Activated CD8-positive, alpha-beta memory T cell treated with anti-CD3 and anti-CD28 coated beads for 48 hours (primary cell): ENCODE data around the gene DAP3.
"Not testable (repeated sequence)": the region's sequence is repeated elsewhere in the genome, so short reads cannot be mapped to it uniquely, and the experiment has no call there.

Experiments used
- DNase-seq, 3 experiments: peaks; one replicate each; pipeline ENCODE4 v3.0.0-alpha.2; 2020; ENCODE audit warnings: low read depth in 2 of 3, low spot score in 2 of 3

Gene DAP3

DNA sequence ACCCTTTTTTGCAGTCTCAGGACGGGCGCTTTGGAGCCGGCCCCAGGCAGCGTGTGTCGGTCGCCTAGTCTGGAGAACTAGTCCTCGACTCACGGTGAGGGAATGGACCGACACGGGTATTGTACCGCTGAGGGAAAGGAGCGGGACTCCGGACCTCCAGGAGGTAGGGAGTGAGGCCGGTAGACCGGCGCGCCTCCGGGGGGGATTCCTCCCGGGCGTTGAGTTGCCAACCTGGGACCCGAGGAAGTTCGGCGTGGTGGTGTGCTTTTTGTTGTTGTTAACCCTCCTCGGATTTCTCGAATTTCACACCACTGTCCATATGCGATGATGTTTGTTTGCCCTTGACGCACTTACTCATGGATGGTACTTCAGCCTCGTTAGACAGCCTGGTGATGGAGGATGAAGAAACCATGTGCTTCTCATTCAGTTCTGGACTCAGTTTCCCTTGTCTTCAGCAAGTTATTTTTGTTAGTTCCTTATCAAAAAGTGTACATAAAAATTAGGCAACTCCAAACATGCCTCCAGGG, at the start of gene DAP3:
DAP3 (plus strand) TSS at position 11 of the 527 bp plus-strand sequence. CDS start 20,689 bp downstream, outside the sequence.
- not testable (repeated sequence) for DNase-seq

DNA sequence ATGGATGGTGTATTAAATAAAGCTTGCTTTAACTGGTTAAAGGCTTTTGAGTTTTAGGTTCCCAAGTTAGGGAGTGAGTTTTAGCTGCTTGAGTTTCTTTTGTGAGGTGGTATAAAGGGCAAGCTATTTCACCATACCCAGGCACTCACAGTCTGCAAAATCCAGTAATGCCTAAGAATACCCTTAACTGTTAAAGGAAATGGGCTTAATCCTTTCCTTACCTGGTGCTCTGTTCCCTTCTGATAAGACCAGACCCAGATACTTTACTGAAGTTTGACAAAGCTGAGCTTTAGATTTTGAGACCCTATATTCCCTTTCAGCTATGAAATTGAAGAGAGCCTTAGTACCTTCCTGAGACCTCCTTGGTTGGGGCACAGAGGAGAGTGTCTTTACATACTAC, 48.5 kb upstream of the DAP3 start:
- no peak for DNase-seq

DNA sequence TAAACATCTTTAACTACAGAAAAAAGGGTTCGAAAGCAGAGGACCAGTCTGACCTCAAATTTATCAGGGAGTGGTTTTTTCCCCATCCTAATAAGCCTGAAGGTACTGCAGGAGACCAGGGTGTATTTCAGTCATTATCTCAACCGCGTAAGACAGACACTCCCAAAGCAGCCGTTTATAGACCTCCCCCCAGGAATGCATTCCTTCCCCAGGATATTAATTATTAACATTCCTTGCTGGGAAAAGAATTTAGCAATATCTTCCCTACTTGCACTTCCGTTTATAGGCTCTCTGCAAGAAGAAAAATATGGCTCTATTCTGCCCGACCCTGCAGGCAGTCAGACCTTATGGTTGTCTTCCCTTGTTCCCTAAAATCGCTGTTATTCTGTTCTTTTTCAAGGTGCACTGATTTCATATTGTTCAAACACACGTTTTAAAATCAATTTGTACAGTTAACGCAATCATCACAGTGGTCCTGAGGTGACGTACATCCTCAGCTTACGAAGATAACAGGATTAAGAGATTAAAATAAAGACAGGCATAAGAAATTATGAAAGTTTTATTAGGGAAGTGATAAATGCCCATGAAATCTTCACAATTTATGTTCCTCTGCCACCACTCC, 46.2 kb upstream of the DAP3 start:
- DNase-seq = not testable (repeated sequence)

DNA sequence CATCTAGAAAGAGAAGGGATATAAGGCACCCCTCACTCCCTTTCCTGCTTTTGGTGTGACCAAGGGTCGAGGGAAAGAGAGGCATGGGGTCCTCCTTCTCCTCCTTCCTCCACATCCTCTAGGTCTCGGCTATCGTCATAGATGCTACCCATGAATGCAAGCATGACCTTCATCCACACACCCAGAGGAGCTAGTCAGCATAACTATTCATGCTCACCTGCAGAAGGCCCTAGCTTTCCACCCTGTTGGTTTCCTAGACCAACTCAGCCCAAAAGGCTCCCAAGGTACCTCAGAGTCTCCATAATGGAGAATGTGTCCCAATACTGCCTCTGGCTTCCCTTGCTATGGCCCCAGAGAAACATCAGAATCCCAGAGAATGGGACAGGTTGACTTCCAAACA, 45.7 kb upstream of the DAP3 start:
- no peak for DNase-seq

DNA sequence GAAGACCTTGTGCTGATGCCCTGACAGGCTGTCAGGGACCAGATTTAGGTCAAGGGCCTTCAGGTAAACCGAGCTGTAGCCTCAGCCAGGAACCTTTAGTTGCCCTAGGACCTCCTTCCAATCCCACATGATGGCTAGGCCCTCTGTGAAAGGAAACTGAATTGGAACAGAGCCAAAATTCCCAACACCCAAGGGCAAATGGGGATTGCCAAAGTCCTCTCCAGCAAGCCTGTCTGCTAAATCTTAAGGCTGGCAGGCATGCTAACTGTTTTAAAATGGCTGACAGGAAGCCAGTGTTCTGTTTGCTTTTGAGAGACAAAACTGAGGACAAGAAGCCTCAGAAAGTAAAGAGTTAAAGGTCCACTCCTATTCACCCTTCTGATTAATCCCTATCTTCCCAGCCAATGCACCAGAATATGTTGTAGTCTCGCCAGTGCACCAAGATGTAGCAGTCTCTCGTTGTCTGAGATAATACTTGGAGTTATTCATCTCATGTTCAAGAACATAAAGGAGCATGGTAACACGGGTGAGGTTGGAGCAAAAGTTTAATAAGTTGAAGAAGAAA, 43.8 kb upstream of the DAP3 start:
- no peak for DNase-seq

DNA sequence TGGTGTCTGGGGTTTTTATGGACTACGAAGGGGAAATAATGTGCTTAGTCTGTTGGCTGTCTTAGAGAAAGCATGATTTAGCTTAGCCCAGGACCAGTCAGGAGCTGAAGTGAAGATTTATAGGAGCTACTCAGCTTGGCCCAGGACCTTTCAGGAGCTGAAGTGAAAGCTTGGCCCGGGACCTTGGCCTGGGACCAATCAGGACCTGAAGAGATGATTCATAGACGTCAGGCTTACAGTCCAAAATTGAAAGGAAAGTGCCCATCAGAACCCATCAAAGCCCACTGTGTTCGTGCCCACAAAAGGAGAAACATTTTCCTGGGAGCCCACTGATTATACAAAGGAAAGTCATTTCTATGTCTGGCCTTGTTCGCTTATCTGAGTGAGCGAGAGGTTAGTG, 43.2 kb upstream of the DAP3 start:
- no peak for DNase-seq

DNA sequence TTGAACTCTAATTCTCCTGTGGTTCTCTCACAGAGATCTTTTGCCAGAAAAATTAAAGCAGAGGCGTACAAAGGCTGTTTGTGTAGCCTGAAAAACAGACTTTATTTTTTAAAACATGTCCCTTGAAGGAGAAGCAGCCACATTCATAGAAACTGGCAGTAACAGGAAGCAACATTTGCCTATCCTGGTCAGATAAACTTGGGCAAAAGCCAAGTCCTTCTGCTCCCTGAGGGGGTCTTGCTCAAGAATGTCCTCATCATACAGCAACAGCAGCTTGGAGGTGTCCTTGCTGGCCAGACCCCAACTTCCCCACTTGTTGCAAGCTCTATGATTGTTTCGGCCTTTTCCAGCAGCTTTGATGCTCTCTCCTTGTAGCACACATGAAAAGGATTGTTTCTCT, 42.6 kb upstream of the DAP3 start:
- DNase-seq = no peak

DNA sequence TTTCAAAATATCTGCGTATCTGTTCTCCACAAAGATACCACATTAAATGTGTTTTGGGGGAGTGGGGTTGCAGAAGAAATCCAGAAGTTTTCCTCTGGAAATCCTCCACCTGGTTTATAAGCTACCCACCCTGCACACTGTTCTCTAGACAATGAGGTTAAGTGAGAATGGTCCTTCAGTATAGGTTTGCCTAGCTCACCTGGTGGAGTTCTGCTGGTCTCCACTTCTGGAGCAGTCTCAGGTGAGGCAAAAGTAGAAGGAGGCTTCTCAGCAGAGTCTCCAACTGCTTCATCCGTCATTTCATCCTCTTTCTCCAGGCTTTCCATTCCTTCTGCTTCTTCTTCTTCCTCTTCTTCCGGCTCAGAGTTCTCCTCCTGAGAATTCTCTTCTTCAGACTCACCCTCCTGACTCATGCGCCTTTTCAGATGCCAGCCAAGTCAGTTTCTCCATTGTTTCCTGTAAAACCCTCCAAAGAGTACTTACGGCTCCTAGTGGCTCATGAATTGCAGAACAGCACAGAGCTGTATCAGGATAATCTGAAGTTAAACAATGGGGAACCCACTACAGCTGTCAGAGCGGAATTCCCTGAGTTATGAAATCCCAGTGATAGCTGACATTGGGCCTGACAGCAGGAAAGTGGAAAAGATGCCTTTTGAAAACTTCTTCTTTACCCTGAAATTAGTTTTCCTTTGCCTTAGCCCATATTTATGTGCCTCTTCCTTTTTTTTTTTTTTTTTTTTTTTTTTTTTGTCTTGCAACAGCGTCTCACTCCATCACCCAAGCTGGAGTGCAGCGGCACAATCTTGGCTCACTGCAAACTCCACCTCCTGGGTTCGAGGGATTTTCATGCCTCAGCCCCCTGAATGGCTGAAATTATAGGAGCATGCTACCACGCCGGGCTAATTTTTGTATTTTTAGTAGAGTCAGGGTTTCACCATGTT, 40.4 kb upstream of the DAP3 start:
- DNase-seq = no peak

DNA sequence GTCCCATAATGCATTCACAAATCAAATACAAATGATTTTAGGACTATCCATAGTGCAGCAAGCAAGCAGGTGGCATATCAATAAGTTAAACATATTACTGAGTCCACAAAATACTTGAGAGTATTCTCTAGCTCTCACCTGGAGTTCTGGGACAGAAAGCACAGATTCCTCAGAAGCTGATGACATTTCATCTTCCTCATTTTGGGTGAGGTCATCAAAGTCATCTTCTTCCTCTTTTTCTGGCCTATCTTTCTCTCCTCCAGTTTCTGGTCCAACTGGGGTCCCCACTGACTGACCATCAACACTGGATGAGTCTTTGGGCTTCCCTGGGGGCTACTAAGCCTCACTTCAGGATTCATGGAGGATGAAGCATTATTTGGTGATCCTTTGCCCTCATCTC, 39.2 kb upstream of the DAP3 start:
- DNase-seq = no peak

DNA sequence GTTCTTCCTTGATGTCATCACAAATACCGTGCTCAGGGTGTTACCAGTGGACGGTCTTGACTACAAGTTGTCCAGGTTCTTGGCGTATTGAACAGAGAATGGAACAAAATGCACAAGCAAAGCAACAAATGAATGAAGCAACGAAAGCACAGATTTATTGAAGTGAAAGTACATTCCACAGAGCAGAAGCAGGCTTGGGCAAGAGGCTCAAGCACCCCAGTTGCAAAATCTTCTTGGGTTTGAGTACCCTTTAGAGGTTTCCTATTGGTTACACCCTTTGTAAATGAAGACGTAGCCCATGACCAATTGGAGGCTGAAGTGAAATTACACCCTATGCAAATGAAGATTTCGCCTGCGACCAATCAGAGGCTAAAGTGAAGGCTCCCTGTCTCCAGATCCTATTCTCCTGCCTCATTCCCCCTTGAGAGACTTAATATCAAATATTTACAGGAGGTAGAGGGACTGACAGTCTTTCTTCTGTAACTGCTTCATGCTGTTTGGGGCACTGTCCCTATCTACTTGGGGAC, 38.6 kb upstream of the DAP3 start:
- no peak for DNase-seq

DNA sequence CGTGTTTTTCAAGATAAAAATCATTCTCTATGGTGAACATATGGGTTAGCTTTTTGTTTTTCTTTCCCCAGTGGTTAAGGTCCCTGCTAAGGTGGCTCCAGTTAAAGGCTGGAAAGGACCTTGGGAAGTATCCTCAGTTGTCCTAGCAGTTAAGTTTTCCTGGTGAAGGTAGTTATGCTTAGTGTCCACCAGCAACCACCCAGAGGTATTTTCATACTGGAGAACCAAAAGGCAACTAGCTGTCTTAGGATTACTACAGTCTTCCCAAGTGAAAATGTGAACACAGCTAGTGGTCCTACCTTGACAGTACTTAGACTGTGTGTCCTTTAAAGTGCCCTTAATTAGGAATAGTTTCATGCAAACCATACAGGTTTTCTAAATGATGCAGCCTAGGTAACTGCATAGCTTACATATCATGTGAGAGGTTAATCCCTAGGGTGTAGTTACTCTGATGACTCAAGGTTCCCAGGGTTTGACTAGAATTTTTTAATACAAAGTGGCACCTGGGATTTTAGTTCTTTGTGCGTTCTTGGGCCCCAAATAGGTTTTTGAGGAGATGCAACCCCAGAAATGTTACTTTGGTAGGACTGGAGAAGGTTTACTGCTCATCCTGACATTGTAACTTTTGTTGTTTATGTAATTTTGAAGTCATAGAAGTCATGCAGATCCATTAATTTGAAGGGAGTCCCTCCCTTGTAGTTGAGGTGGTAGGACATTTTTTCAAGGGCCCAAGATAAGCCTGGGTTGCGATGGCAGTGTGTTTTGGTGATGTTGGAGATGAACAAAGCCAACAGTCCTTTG, 36.8 kb upstream of the DAP3 start:
- DNase-seq = no peak

DNA sequence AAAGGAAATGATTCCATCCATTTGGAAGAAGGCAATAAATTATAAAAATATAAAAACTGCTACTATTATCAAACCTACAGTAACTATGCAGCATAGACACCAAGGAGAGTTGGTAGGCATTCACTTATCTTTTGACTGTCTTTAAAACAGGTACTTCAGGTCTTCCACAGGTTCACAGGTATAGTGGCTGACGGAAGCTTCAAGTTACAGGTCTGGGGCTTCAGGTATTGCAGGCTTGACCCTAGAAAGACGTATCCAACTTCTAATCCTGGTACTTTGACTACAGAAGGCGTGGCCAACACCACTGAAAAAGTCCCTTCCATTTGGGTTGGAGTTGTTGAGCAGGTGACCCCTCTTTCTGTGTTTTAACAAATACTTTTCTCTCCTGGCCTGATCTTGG, 35.9 kb upstream of the DAP3 start:
- DNase-seq = no peak

DNA sequence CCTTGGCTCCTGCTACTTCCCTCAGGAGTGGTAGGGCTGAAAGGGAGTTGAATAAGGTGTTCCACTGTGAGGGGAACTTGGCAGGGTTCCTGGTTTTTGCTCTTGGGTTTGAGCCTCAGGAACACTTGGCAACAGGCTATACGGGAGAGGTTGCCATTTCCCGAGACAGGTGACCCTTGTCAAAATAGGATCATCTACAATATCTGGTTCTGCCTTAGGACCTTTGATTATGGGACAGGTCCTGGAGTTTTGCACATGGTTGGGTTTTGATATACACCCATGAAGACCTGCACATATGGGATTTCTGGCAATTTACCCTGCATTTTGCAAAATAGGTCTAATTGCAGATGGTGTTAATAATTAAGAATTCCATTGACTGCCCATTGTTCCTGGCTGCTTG, 31.4 kb upstream of the DAP3 start:
- no peak for DNase-seq

DNA sequence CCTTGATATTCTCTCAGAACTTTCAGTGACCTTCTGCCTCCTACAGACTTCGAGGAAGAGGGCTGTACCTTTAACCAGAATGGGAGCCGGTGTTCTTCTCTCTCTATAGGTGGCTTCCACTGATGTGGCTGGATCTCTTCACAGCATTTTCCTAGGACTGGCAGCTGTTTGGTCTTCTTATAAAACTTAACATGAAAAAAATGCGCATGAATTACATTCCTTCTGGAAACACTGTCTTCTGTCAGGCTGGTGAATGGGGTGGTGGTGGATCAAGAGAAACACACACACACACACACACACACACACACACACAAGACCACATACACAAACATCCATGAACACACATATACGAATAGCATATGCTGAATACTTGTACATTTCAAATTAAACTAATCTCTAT, 27.7 kb upstream of the DAP3 start:
- not testable (repeated sequence) for DNase-seq

DNA sequence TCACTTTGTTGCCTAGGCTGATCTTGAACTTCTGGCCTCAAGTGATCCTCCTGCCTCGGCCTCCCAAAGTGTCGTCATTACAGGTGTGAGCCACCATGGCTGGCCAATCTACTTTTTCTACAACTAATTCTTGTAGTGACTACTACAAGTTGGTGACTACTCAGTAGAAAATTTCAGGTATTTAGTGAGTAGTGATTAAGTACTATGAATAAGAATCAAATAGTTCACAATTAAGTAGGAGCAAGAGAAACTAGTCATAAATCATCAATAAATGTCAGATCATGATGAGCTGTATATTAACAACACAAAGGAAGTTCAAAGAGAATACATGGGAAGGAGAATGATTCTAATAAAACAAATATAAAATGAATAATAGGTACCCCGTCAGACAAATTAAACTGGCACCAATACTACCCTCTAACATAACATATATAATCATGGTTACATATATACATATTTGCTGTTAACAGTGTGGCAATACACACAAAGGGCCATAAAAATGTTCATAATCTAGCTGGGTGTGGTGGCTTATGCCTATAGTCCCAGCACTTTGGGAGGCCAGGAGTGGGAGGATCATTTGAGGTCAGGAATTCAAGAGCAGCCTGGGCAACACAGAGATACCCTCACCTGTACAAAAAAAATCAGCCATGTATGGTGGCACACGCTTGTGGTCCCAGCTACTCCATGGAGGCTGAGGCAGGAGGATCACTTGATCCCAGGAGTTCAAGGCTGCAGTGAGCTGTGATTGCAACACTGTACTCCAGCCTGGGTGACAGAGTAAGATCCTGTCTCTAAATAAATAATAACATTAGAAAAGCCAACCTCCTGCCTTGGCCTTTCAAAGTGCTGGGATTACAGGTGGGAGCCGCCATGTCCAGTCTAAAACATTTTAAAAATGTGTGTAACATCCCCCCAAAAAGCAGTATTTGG, 19.4 kb upstream of the DAP3 start:
- DNase-seq = no peak

DNA sequence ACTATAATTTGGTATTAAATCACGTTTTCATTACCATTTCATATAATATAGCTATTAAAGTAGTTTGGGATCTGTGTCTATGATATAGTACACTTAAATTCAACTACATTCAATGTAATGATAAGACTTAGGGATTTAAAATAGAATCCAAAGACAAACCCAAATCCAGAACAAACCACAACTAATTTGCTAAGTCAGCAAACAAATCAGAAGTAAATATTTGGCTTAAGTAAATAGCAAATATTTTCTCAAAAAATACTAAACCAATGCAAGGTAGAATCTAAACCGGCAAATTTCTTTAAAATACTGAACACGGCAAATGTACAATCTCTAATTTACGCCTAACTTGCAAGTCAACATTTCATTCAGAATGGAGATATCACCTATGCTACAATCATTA, 17.1 kb upstream of the DAP3 start:
- no peak for DNase-seq

DNA sequence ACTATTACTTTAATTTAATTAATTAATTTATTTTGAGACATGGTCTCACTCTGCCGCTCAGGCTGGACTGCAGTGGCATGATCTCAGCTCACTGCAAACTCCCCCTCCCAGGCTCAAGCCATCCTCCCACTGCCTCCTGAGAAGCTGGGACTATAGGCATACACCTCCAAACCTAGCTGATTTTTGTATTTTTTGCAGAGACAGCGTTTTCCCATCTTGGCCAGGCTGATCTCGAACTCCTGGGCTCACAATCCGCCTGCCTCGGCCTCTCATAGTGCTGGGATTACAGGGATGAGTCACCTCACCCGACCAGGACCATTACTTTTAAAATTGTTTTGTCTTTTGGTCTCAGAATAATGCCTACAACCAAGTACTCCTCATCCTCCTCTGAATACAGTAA, 15.9 kb upstream of the DAP3 start:
- no peak for DNase-seq

DNA sequence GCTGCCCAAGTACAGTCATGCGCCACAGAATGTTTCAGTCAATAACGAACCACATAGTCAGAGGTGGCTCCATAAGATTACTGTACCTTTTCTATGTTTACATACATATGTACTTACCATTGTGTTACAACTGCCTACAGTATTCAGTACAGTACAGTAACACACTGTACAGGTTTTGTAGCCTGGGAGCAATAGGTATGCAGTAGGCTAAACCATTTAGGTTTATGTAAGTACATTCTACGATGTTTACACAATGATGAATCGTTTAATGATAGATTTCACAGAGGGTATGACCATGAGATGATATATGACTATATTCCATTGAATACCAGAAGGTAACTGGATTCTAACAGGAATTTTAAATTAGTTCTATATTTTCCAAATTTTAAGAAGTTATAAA, 10.9 kb upstream of the DAP3 start:
- DNase-seq = no peak

DNA sequence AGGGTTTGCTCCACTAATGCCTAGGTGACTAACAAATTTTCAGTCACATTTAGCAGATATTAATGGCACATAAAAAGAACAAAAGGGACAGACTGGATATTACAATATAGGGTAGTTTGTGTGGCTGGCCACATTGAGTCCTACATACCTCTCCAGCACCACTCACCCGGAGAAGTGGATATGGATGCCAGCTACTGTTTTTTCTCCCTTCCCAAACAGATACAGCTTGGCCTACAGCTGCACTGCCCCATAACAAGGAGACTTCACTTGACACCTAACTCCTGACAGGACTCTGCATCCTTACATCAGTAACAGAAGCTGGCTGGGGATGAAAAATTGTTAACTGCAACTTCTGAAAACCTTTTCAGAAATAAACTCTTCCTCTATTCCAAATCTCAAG, 9.9 kb upstream of the DAP3 start:
- not testable (repeated sequence) for DNase-seq

DNA sequence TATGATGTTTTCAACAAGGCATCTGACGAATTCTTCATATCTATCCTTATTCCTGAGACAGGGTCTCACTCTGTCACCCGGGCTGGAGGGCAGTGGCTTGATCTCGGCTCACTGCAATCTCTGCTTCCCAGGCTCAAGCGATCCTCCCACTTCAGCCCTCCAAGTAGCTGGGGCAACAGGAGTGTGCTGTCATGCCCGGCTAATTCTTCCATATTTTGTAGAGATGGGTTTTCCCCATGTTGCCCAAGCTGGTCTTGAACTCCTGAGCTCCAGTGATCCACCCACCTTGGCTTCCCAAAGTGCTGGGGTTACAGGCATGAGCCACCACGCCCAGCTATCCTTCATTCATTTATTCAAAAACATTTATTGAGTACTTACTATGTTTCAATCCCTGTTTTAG, 8.4 kb upstream of the DAP3 start:
- no peak for DNase-seq
